Fibroblast of skin of left biceps (primary cell): ENCODE results near the gene EHMT1.

Experiments
- DNase-seq, 2 experiments: peaks; one replicate each; pipeline ENCODE4 v3.0.0-alpha.2; 2013; ENCODE audit warnings: low read depth in 2 of 2

Gene EHMT1

DNA sequence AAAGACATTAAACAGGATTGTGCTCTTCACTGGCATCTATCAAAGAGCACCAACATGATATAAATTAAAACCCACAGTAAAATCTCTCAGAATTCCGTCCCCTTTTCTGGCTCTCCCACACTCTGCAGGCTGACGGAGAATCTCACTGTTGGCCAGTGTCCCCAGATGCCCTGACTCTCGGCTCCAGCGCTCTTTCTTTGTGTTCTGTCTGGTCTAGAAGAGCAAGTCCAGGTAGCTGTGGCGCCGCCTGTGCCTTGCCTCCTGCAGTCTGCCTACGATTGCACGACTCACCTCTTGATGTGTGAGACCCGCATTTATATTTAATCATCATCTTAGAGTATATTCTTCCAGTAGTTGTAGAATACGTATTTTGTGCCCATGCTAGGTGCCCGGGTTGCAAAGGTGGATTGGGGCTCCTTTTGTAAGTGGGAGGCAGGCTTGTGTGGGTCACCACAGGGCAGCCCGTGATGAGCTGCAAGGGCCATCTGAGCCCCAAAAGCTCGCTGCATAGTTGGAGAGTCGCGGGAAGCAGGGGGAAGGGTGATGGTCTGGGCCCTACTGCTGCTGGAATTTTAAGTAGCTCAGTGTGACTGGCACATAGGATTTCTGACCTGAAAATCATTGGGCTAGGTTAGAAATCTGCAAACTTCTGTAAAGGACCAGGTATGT, 55.6 kb downstream of the EHMT1 start:
- no peak for DNase-seq

DNA sequence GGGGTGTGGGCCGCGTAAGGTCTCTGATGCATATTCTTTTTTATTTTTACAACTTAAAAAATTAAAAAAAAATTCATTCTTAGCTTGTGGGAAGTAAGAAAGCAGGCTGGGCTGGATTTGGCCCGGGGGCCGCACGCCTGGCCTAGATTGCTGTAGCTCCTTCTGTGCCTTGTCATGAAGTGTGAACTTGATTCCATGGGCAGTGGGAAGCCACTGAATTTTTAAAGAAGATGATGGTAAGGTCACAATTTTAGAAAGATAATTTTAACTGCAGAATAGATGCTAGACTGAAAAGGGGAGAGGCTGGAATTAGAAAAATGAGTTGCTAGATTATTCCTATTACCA, 56.1 kb downstream of the EHMT1 start:
- DNase-seq: no peak

DNA sequence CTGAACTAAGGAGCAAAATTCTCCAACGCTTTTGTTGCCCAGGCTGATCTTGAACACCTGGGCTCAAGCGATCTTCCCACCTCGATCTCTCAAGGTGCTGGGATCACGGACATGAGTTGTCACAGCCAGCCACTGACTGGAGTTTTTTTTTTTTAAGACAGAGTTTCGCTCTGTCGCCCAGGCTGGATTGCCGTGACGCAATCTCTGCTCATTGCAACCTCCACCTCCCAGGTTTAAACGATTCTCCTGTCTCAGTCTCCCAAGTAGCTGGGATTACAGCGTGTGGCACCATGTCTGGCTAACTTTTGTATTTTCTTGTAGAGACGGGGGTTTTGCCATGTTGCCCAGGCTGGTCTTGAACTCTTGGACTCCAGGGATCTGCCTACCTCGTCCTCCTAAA, 58.2 kb downstream of the EHMT1 start:
- DNase-seq: no peak

DNA sequence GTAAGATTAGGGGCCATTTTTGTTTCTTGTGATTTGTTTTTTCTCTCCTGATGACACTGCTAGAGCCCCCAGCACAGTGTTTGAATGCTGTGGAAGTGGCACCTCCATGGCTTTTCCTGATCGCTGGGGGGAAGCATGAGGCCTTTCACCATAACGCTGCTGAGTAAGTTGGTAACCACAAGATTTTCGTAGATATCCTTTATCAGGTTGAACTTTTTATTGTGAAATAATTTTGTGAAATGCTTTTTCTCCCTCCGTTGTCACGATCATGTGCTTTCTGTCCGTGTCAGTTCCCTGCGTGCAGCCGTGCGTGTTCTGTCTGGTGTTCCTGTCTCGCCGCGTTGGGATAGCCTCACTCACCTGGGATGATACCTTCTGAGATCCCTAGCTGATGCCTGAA, 59.4 kb downstream of the EHMT1 start:
- DNase-seq: no peak

DNA sequence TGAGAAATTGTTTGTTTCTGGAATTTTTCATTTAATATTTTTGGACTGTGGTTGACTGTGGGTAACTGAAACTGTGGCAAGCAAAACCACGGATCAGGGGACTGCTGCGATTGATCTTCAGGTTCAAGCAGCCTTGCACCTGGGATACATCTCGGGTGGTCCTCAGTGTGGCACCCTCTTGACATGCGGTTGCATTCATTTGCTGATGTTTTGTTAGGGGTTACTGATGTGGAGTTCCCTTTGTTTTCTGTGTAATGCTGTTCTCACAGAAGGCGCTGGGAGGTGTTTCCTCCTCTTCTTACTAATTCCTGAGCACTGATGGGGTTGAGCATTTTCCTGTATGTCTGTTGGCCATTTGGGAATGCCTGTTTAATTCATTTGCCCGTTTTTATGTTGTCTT, 60.4 kb downstream of the EHMT1 start:
- DNase-seq: no peak

DNA sequence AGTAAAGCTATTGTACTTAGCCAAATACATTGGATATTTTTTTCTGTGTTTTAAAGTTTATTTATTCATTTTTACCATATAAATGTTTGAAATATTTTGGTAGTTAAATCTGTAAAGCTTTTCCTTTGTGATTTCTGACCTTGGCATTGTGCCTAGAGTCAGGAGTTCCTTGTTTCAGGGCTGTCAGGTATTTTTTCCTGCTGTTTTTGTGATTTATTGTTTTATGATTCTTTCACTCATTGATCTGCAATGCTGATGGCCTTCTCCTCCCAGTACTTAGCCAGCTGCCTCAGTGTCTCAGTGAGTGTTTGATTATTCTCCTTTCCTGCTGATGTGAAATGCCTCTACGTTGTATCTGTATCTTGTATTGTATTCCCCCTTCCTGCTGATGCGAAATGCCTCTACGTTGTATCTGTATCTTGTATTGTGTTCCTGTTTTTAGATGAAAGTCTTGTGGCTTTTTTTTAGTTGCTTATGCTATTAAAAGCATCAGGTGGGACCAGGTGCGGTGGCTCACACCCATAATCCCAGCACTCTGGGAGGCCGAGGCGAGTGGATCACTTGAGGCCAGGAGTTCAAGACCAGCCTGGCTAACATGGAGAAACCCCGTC, 61.0 kb downstream of the EHMT1 start:
- DNase-seq: no peak

DNA sequence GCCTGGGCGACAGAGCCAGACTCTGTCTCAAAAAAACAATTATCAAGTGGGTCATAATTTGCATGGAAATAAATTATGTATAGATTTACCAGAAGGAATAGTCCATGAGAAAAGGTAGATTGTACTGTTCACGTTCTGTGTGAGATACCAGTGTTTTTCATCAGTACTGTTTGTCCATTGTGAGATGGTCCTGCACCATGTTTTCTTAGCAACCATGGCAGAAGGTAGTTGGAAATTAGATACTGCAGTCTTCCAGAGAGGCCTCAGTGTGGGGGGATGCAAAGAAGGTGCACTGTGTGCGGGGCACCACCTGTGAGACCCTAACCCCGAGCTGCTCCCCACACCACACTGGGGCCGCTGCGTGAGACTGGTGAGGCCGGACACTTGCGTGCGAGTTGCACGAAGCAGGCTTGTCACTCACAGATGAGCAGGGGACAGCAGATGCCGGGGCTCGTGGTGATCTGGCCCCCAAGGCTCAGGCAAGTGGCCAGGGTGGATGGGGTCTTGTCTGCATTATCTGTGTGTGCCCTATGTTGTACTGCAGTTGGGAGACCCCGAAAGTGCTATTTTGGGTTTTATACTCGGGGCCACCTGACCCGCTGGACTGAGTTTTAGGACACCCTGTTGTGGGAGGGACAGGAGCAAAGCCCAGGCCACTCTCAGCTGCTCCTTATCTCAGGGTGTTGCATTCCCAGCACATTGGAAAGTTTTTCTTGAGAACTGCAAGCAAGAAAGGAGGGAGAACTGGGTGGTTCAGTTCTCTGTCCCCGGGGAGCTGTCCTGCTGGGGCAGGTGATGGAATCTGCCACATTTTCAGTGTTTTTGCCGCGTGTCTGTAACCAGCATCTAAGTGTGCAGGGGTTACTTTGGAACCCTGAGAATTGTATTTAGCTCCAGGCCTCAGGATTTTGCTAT, 61.9 kb downstream of the EHMT1 start:
- no peak for DNase-seq

DNA sequence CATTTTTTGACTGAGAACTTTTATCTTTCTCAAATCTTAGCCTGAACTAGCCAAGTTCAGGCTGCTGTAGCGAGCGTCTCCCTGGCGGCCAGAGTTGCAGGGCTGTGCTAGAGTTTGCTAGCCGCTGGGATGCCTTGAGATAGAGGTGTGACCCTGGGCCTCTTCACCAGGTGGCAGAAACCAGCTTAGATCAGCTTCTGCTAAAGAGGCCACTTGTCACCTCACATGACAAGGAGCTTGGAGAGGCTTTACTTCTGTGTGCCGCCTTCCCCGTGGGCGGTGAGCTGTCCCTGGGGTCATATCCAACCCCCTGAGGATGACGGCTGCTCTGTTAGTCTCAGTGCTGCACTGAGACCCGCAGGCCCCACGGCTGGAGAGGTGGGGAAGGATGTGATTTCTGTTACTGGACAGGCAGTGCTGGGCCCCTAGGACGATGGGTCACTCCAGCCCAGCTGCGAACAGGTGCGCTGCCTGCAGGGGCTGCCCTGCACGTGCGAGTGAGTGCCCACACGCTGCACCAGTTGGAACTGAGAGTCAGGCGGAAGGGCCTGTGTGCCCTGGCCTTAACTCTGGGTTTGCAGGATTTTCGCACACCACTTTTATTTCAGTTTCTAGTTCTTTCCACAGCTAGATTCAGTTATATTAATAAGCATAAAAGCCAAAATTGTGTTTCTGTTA, 63.8 kb downstream of the EHMT1 start:
- no peak for DNase-seq

DNA sequence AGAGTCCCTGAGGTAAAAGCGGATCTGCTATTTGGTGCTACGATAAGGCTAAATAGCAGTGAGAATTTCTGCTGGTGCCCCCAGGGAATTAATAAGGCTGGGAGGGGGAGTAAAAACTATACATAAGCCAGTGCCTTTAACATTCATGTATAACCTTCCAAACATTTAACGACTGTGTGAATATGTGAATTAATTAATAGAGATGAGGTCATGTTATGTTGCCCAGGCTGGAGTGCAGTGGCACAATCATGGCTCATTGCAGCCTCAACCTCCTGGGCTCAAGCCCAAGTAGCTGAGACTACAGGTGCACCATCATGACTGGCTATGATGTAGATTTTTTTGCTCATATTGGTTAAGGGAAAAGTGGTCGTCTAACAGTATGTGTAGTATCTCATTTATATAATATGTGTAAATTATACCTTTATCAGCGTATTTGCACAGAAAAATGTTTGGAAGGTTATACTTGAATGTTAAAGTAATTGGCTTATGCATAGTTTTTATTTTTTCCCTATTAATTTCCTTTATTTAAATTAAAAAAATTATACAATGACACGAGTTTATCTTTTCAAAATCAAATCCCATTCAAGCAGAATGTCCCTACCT, 64.6 kb downstream of the EHMT1 start:
- DNase-seq: no peak

DNA sequence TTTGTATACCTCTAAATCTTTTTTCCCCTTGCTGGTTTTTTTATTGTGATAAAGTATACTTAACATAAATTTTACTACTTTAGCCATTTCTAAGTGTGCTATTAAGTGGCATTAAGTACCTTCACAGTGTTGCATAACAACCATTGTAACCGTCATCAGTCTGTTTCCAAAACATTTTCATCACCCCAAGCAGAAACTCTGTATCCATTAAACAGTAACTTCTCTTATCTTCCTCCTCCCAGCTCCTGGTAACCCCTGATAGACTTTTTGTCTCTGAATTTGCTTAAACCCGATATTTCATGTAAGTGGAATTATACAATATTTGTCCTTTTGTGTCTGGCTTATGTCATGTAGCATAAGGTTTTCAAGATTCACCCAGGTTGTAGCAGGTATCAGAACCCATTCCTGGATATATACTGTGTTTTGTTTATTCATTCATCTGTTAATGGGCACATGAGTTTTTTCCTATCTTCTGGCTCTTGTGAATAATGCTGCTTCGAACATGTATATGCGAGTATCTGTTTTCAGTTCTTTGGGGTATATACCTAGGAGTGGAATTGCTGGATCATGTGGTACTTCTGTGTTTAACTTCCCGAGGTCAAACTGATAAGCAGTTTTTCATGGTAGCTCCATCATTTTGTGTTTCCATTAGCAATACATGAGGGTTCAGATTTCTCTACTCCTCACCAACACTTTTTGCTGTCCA, 66.4 kb downstream of the EHMT1 start:
- no peak for DNase-seq

DNA sequence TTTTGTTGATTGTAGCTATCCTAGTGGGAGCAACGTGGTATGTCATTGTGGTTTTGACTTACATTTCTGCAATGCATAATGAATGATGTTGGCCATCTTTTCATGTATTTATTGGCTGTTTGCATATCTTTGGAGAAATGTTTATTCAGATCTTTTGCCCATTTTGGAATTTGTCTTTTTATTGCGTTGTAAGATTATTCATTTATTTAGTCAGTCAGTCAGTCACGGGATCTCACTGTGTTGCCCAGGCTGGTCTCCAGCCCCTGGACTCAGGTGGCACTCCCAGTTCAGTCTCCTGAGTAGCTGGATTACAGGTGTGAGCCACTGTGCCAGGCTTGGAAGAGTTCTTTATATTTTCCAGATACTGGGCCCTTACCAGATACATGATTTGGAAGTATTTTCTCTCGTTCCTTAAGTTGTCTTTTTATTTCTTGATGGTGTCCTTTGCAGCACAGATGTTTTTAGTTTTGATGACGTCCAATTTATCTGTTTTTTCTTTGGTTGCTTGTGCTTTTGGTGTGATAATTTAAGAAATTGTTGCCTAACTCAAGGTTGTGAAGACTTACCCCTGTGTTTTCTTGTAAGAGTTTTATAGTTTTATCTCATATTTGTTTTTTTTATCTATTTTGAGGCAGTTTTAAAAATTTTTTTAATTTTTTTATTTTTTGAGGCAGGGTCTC, 67.1 kb downstream of the EHMT1 start:
- DNase-seq: peak; percentile 25 to 44

DNA sequence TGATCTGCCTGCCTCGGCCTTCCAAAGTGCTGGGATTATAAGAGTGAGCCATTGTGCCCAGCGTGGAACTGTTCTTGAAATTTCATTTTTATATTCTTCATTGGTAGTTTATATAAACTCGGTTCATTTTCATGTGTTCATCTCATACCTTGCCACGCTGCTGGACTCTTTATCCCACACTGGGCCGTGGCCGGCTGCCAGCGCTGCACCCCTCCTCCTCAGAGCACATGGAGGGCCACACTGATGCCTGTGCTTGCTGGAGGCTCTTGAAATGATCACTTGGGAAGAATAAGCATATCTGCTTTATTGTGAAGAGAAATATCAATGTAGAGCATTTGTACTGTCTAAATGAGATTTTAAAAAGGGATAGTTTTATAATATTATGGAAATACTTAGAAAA, 69.5 kb downstream of the EHMT1 start:
- no peak for DNase-seq

DNA sequence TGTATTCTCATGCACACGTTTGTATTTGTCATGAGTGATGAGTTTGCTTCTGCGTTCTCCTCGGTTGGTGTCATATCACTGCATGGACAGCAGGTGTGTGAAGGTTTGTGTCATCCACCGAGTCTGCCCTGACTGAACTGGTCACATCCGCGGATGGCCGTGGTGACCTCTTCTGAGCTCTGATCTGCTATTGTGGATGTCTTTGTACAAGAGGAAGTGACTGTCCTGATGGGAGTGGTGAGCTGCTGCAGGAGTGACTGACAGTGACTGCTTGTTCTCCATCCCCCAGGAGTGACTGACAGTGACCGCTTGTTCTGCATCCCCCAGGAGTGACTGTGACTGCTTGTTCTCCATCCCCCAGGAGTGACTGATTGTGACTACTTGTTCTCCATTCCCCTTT, 69.9 kb downstream of the EHMT1 start:
- DNase-seq: no peak

DNA sequence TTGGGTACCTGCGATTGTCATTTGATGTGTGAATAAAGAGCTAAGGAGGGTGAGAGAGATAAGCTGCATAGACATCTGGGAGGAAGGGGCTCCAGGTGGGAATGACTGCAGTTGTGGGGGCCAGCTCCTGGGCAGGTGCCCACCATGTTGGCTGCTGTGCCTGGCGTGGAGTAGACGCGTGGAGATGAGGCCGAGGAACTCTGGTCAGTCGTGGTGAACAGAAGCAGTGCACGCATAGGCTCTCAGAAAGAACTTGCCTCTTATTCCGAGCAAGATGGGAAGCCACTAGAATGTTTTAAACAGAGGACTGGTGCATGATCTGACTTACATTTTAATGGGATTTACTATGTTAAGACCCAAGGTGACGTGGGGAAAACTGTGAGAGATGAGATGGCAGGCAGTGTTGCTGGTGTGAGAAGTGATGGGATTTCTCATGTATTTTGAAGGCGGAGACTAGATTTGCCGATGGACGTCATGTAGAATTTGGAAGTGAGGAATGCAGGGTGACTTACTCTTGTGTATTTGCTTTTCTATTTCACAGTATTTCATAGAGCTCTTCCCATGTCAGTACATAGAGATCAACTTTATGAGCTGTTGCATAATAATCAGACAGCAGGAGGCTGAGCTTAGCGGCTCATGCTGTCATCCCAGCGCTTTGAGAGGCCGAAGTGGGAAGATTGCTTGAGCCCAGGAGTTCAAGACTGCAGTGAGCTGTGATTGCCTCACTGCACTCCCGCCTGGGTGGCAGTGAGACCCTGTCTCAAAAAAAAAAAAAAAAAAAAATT, 71.1 kb downstream of the EHMT1 start:
- DNase-seq: peak; percentile 17

DNA sequence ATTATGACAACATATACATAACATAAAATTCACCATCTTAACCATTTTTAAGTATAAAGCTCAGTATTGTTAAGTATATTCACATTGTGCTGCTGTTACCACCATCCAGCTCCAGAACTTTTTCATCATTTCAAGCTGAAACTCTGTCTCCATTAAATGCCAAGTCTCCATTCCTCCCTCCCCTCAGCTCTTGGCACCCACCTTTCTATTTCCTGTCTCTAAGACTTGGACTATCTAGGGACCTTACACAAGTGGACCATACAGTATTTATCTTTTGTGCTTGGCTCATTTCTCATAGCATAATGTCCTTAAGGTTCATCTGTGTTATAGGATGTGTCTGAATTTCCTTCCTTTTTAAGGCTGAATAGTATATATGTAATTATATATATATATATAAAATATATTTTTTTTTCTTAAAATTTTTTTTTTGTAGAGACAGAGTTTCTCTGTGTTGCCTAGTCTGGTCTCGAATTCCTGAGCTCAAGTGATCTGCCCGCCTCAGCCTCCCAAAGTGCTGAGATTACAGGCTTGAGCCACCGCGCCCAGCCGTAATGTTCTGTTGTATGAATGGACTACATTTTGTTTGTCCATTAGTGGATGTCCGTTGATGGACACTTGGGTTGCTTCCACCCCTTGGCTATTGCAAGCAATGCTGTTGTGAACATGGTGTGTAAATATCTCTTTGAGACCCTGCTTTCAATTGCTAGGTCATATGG, 72.3 kb downstream of the EHMT1 start:
- DNase-seq: no peak

DNA sequence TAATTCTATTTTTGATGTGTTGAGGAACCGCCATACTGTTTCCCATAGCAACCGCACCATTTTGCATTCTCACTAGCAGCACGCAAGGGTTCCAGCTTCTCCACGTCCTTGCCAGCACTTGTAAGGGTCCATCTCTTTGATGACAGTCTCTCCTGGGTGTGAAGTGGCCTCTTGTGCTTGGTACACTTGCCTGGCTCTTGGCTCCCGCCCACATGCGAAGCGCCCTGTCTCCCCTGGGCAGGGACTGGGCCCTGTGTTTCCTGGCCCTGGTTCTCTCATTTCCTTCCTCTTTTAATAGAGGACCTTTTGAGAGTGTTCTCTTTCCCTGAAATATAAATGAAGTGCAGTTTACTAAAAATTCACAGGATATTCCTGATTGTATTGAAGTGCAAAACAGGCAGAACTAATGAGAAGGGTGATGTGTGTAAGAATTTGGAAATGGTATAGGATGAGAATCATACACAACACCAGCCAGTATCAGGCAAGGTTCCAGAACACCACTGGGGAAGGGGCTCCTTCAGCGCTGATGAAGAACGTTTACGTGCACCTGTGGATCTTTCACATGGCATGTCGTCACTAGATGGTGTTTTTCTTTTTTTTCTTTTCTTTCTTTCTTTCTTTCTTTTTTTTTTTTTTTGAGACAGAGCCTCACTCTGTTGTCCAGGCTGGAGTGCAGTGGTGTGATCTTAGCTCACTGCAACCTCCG, 73.0 kb downstream of the EHMT1 start:
- DNase-seq: no peak

DNA sequence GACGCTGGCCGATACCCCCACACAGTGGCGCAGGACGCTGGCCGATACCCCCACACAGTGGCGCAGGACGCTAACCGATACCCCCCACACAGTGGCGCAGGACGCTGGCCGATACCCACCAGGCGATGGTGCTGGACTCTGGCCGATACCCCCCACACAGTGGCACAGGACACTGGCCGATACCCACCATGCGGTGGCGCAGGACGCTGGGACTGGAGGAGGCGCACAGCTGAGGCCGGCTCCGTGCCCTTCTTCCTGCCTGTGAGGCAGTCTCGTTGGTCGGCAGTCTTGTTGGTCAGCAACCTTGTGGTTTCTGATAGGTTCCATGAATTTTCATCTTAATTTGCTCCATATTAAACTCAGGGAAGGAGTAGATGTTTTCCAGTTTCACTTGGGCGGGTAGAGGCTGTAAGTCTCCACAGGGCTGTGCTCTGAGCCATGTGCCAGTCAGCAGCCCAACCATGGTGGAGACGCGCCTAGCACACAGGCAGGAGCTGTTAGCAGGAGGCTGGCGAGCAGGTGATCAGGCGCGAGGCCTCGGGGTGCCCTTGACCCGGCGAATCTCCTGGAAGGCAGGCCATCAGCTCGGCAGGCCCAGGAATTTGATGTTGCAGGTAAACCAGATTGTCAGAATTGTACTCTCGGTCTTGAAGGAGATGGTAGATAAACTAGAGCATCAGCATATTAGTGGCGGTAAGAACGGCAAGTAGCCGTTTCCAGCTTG, 75.6 kb downstream of the EHMT1 start:
- DNase-seq: no peak
